Panc1 (cell line): ENCODE data around the gene SRGAP3. TPM values are rescaled to one million over a fixed set of nuclear protein-coding genes. Genes with fewer than 3 reads are reported as not detected.

ENCODE experiments used
- ATAC-seq: fragments of 200-7000 bp; cut with Tn5 transposase; 2 replicates; pipeline ENCODE4 v1.9.1; 2020; ENCODE audit warnings: mild to moderate bottlenecking, moderate library complexity
- BruUV-seq: library from RNA; stranded (reverse); fragments of 400-500 nt; replicated peaks from 2 replicates; lab custom pipeline; 2021; lab: Mats Ljungman, UMichigan
- CTCF ChIA-PET: fragments of 300-600 bp; sonication (Branson Sonifier 250); formaldehyde crosslinking; loops from one replicate; lab custom pipeline; 2022; ENCODE audit warnings: antibody characterized with exemption; lab: Charles Lee
- POLR2A ChIA-PET: fragments of 300-600 bp; sonication (Branson Sonifier 250); formaldehyde crosslinking; loops from one replicate; lab custom pipeline; 2022; ENCODE audit warnings: antibody characterized with exemption; lab: Charles Lee
- DNase-seq: peaks from one replicate; pipeline ENCODE4 v3.0.0-alpha.2; 2010; ENCODE audit warnings: low read depth, low spot score
- H3K27ac ChIP-seq: 2 replicates; pipeline ENCODE4 v1.5.1; 2011; ENCODE audit warnings: mild to moderate bottlenecking, low read length, inconsistent platforms
- H3K27me3 ChIP-seq: fragments of 200-500 bp; sonication (Bioruptor generic); 2 replicates; pipeline ENCODE4 v1.6.0; 2014; ENCODE audit warnings: low read length, inconsistent platforms; ENCODE audit not compliant: control insufficient read depth, insufficient read depth
- H3K36me3 ChIP-seq: fragments of 200-500 bp; sonication (Bioruptor generic); 2 replicates; pipeline ENCODE4 v1.5.1; 2014; ENCODE audit warnings: inconsistent platforms, mild to moderate bottlenecking, low read length, moderate library complexity; ENCODE audit not compliant: control insufficient read depth, insufficient read depth
- H3K4me1 ChIP-seq: 2 replicates; pipeline ENCODE4 v1.5.1; 2011; ENCODE audit warnings: inconsistent platforms, mild to moderate bottlenecking, low read length, moderate library complexity; ENCODE audit not compliant: control insufficient read depth, insufficient read depth
- H3K4me3 ChIP-seq, 2 experiments: 2 replicates each; pipeline ENCODE4 v1.5.1; 2011 to 2012; ENCODE audit warnings: low read depth in 2 of 2, low read length in 2 of 2, mild to moderate bottlenecking in 2 of 2, inconsistent platforms in 1 of 2, moderate library complexity in 1 of 2
- H3K9me3 ChIP-seq: fragments of 200-500 bp; sonication (Bioruptor generic); 2 replicates; pipeline ENCODE4 v1.5.1; 2014; ENCODE audit warnings: low read depth, mild to moderate bottlenecking, inconsistent platforms, low read length, moderate library complexity; ENCODE audit not compliant: control insufficient read depth, insufficient read depth
- CTCF ChIP-seq: fragments of 450-650 bp; IDR thresholded peaks from 2 replicates; pipeline ENCODE4 v1.5.1; 2017; ENCODE audit warnings: mild to moderate bottlenecking
- POLR2AphosphoS5 ChIP-seq: IDR thresholded peaks from 2 replicates; pipeline ENCODE4 v1.6.1; 2012; ENCODE audit warnings: mild to moderate bottlenecking, low read depth, low read length, moderate library complexity
- REST ChIP-seq, 2 experiments: IDR thresholded peaks; 2 replicates each; pipeline ENCODE4 v1.6.1; 2011 to 2012; ENCODE audit warnings: low read depth in 2 of 2, control low read depth in 1 of 2, low read length in 1 of 2, mild to moderate bottlenecking in 1 of 2, moderate library complexity in 1 of 2; ENCODE audit not compliant: insufficient read depth in 1 of 2
- SIN3A ChIP-seq: IDR thresholded peaks from 2 replicates; pipeline ENCODE4 v1.6.1; 2012; ENCODE audit warnings: low read depth, mild to moderate bottlenecking, low read length, moderate library complexity, borderline replicate concordance; ENCODE audit not compliant: insufficient read depth
- TCF7L2 ChIP-seq: IDR thresholded peaks from 2 replicates; pipeline ENCODE4 v1.6.1; 2011; ENCODE audit warnings: mild to moderate bottlenecking, low read depth, low read length, inconsistent platforms
- in situ Hi-C: cut with HindIII; loops from 2 replicates; pipeline ENCODE4 v1.10.0; 2016; ENCODE audit warnings: low sequenced_read_pairs, low pct_unique_long_range_greater_than_20kb
- intact Hi-C: fragments of 100-400 bp; cut with micrococcal nuclease; formaldehyde crosslinking; loops from one replicate; pipeline ENCODE4 v1.10.0; 2022; ENCODE audit not compliant: unreplicated experiment
- total RNA-seq: library from RNA; stranded (reverse); gene quantifications from one replicate; pipeline ENCODE4 v1.2.1, GENCODE V29; 2021; ENCODE audit not compliant: unreplicated experiment

The SRGAP3 gene
- total RNA-seq, 1 experiment from 2014 or later: 0.82 TPM

- POLR2A ChIA-PET: no interaction called here
- H3K4me3 ChIP-seq: no peak overlapping the region
- TF ChIP-seq CTCF (no peak), SIN3A (no peak), REST (IDR thresholded peaks at IDR 0.05; ENCODE audit: insufficient read depth in 1 of 2, low read depth in 2 of 2, low read length in 1 of 2) (no peak), TCF7L2 (no peak), POLR2AphosphoS5 (no peak)
- no TSS peak for BruUV-seq
- DNase-seq: no peak
- no peaks in the 10 kb centered on the region for H3K4me1 ChIP-seq
- no peaks in the 10 kb centered on the region for H3K27me3 ChIP-seq
- no peak for ATAC-seq
- no peaks in the 10 kb centered on the region for H3K36me3 ChIP-seq
- H3K9me3 ChIP-seq: no peaks in the 10 kb centered on the region
- in situ Hi-C loops (no loop called here), intact Hi-C loops (no loop called here)
- H3K27ac ChIP-seq: no peak overlapping the region
- CTCF ChIA-PET: no interaction called here
Measured at GRCh38 chr3:9110316-9110715, 139.1 kb downstream of the SRGAP3 start.

- TF ChIP-seq CTCF (no peak), REST (IDR thresholded peaks at IDR 0.05; ENCODE audit: insufficient read depth in 1 of 2, low read depth in 2 of 2, low read length in 1 of 2) (no peak), TCF7L2 (no peak), POLR2AphosphoS5 (no peak), SIN3A (no peak)
Measured at GRCh38 chr3:9109568-9109914, 139.9 kb downstream of the SRGAP3 start.

More at GRCh38 chr3:9109568-9109914, 139.9 kb downstream of the SRGAP3 start:
- in situ Hi-C loops (no loop called here), intact Hi-C loops (no loop called here)
- no peak overlapping the region for H3K27ac ChIP-seq
- CTCF ChIA-PET: no interaction called here
- H3K4me3 ChIP-seq: no peak overlapping the region
- H3K36me3 ChIP-seq: no peaks in the 10 kb centered on the region
- no TSS peak for BruUV-seq
- POLR2A ChIA-PET: no interaction called here
- H3K4me1 ChIP-seq: no peaks in the 10 kb centered on the region
- ATAC-seq (no peak), DNase-seq (no peak)
- H3K9me3 ChIP-seq: no peaks in the 10 kb centered on the region
- no peaks in the 10 kb centered on the region for H3K27me3 ChIP-seq
